Neuronal stem cell (in vitro differentiated cells): Measurements from ENCODE around the gene TBXAS1.

Experiments
- DNase-seq: peaks from one replicate; pipeline ENCODE4 v3.0.0-alpha.2; 2013; ENCODE audit warnings: low spot score
- H2AFZ ChIP-seq: one replicate; pipeline ENCODE4 v1.6.1; 2013; ENCODE audit warnings: mild to moderate bottlenecking, low read length, inconsistent platforms
- H2AK5ac ChIP-seq: 2 replicates; pipeline ENCODE4 v1.6.1; 2013; ENCODE audit warnings: low read depth, mild to moderate bottlenecking, inconsistent platforms, low read length, moderate library complexity, mixed read lengths
- H2BK120ac ChIP-seq: 2 replicates; pipeline ENCODE4 v1.6.1; 2013; ENCODE audit warnings: low read depth, mild to moderate bottlenecking, inconsistent platforms, low read length, moderate library complexity, mixed read lengths
- H2BK12ac ChIP-seq: one replicate; pipeline ENCODE4 v1.6.1; 2013; ENCODE audit warnings: low read length, inconsistent platforms
- H2BK15ac ChIP-seq: 2 replicates; pipeline ENCODE4 v1.6.1; 2013; ENCODE audit warnings: mild to moderate bottlenecking, low read length, inconsistent platforms, mixed read lengths
- H2BK5ac ChIP-seq: one replicate; pipeline ENCODE4 v1.6.1; 2013; ENCODE audit warnings: inconsistent platforms, mild to moderate bottlenecking, low read length, moderate library complexity
- H3K14ac ChIP-seq: one replicate; pipeline ENCODE4 v1.6.1; 2013; ENCODE audit warnings: low read length, inconsistent platforms
- H3K18ac ChIP-seq: 2 replicates; pipeline ENCODE4 v1.6.1; 2013; ENCODE audit warnings: low read length, inconsistent platforms
- H3K23ac ChIP-seq: 2 replicates; pipeline ENCODE4 v1.6.1; 2013; ENCODE audit warnings: low read depth, mild to moderate bottlenecking, mixed read lengths, low read length, inconsistent platforms; ENCODE audit not compliant: poor library complexity
- H3K27ac ChIP-seq: replicated peaks from 3 replicates; pipeline ENCODE4 v1.5.1; 2013; ENCODE audit warnings: low read length, inconsistent platforms
- H3K27me3 ChIP-seq, 3 experiments: 2 replicates each; pipeline ENCODE4 v1.6.1; 2013; ENCODE audit warnings: low read length in 3 of 3, mild to moderate bottlenecking in 2 of 3, inconsistent platforms in 1 of 3, low read depth in 1 of 3, mixed read lengths in 1 of 3, moderate library complexity in 1 of 3; ENCODE audit not compliant: control insufficient read depth in 3 of 3, insufficient read depth in 3 of 3
- H3K36me3 ChIP-seq, 2 donors: replicated peaks in 1 of 2; 2 replicates each; pipeline ENCODE4 v1.6.1; 2013; ENCODE audit warnings: low read length in 2 of 2; ENCODE audit not compliant: control insufficient read depth in 2 of 2, insufficient read depth in 2 of 2
- H3K4ac ChIP-seq: 2 replicates; pipeline ENCODE4 v1.6.1; 2013; ENCODE audit warnings: inconsistent platforms, mild to moderate bottlenecking, low read length, moderate library complexity
- H3K4me1 ChIP-seq, 2 donors: 1 replicate in 1 of 2; 2 replicates in 1 of 2; pipeline ENCODE4 v1.6.1; 2013; ENCODE audit warnings: low read length in 2 of 2, low read depth in 1 of 2; ENCODE audit not compliant: control insufficient read depth in 2 of 2, insufficient read depth in 1 of 2
- H3K4me2 ChIP-seq: one replicate; pipeline ENCODE4 v1.6.1; 2013; ENCODE audit warnings: mild to moderate bottlenecking, low read length, inconsistent platforms; ENCODE audit not compliant: insufficient read depth, poor library complexity, severe bottlenecking
- H3K4me3 ChIP-seq, 2 donors: 2 replicates each; pipeline ENCODE4 v1.5.1; 2013; ENCODE audit warnings: low read length in 2 of 2, mild to moderate bottlenecking in 2 of 2, inconsistent platforms in 1 of 2, moderate library complexity in 1 of 2
- H3K79me1 ChIP-seq: one replicate; pipeline ENCODE4 v1.6.1; 2013; ENCODE audit warnings: low read depth, mild to moderate bottlenecking, inconsistent platforms, low read length, moderate library complexity
- H3K9ac ChIP-seq: one replicate; pipeline ENCODE4 v1.6.1; 2013; ENCODE audit warnings: mild to moderate bottlenecking, low read depth, low read length, inconsistent platforms; ENCODE audit not compliant: poor library complexity
- H3K9me3 ChIP-seq, 2 donors: replicated peaks in 1 of 2; 2 replicates each; pipeline versions ENCODE3 to v1.6.1; 2013; ENCODE audit warnings: low read length in 2 of 2, mild to moderate bottlenecking in 2 of 2, inconsistent platforms in 1 of 2, low read depth in 1 of 2, mixed read lengths in 1 of 2, moderate library complexity in 1 of 2; ENCODE audit not compliant: control insufficient read depth in 2 of 2, insufficient read depth in 1 of 2
- H4K8ac ChIP-seq: one replicate; pipeline ENCODE4 v1.6.1; 2013; ENCODE audit warnings: low read depth, mild to moderate bottlenecking, inconsistent platforms, low read length, moderate library complexity
- H4K91ac ChIP-seq: one replicate; pipeline ENCODE4 v1.6.1; 2013; ENCODE audit warnings: low read length, low read depth, mild to moderate bottlenecking, inconsistent platforms; ENCODE audit not compliant: poor library complexity
- WGBS, 2 donors: extraction: QIAGEN DNeasy Blood & Tissue Kit; methylation state at CpG; one replicate each; pipeline ENCODE4 v1.1.7; 2013; ENCODE audit warnings: missing lambda C conversion rate in 2 of 2, mixed read lengths in 1 of 2; ENCODE audit not compliant: insufficient read length in 2 of 2, insufficient replicate concordance in 1 of 2; ENCODE audit errors: extremely low coverage in 2 of 2; 5-methylcytosine and 5-hydroxymethylcytosine counted together

Gene TBXAS1

DNA sequence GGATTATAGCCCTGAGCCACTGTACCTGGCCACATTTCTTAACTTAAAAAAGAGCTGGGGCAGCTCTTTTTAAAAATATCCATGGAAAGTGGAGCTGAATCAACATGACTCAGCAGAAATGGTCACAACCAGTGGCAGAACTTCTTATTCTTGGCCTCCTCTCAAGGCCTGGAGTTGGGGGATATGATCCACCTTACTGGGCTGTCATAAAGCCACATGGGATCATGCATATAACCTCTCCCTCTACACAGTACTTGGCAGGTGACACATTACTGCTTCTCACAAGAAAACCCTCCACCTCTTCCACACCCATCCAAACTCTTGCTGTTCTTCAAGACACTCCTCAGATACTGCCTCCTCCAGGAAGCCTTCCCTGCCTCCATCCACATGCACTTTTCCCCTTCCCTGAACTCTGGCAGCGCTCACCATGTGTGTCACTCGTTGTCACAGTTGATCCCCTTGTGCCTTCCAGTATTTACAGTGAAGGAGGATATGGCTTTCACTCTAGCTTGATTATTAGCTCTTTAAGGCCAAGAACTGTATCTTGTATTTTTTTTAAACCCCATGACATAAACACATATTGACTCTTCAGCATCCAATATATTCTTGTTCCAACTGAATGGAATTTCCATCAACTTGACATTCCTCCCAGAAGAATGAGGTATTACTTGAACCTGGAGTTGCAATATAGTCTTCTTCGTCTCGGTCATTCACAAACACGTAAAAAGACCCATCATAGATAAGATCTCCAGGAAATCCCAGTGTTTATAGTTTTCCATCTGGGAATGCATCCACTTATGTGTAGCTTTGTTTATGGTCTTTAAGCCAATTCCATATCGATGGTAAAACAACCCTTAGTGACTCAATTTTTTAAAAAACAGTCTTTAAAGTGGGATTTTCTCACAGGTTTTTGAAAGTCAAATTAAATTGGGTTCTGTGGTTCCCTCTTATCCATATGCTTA, 85.5 kb downstream of the TBXAS1 start:
- Histone ChIP-seq H2BK15ac (no peak overlapping the region), H2AK5ac (no peak overlapping the region), H3K9me3 (no peaks in the 10 kb centered on the region), H3K79me1 (no peaks in the 10 kb centered on the region), H3K18ac (no peak overlapping the region), H3K27me3 (peaks cover 0 to 6% (median 0%) of the 10 kb centered on the region in 3 experiments), H2BK5ac (no peak overlapping the region), H3K4me2 (no peak overlapping the region), H3K27ac (no peak overlapping the region), H3K23ac (no peak overlapping the region), H2AFZ (no peak overlapping the region), H3K36me3 (no peaks in the 10 kb centered on the region), H2BK120ac (no peak overlapping the region), H3K9ac (no peak overlapping the region), H4K8ac (no peak overlapping the region), H3K4me1 (no peaks in the 10 kb centered on the region), H4K91ac (no peak overlapping the region), H3K4me3 (no peak overlapping the region), H3K4ac (no peak overlapping the region), H3K14ac (no peak overlapping the region), H2BK12ac (no peak overlapping the region)
- no CpG with 5 or more reads among the region's 6 CpGs for WGBS, 2 donors
- no peak for DNase-seq

DNA sequence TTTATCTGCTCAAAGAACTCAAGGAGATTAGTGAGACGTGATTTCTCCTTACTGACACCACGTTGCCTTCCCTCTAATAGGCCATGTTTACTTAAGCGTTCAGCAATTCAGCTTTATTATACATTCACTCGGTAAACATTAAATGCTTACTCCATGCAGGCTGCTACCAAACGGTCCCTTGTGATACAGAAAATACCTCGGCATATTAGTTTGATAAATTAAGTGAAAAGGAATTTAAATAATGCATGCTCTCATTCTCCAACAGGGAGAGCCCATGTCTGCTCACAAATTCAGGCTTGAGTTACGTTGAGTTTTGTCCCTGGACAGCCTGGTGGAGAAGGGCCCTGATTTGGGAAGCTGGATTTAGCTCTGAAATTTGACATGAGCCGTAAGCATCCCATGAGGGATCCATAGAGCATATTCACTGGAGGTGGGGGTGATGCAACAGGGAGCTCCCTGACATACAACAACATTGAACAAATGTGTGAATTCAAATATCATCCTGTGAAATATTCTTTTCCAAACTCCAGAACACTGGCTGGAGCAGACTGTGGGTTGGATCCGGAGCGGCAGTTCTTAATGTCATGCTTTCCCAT, 86.3 kb downstream of the TBXAS1 start:
- Histone ChIP-seq H3K79me1 (no peaks in the 10 kb centered on the region), H2BK120ac (no peak overlapping the region), H2AFZ (no peak overlapping the region), H3K4me3 (no peak overlapping the region), H2BK15ac (no peak overlapping the region), H4K8ac (no peak overlapping the region), H3K27ac (no peak overlapping the region), H2AK5ac (no peak overlapping the region), H3K18ac (no peak overlapping the region), H4K91ac (no peak overlapping the region), H3K23ac (no peak overlapping the region), H3K4me1 (no peaks in the 10 kb centered on the region), H2BK12ac (no peak overlapping the region), H3K4ac (no peak overlapping the region), H3K27me3 (peaks cover 0 to 6% (median 0%) of the 10 kb centered on the region in 3 experiments), H3K4me2 (no peak overlapping the region), H3K9me3 (no peaks in the 10 kb centered on the region), H3K36me3 (no peaks in the 10 kb centered on the region), H3K14ac (no peak overlapping the region), H3K9ac (no peak overlapping the region), H2BK5ac (no peak overlapping the region)
- WGBS, 2 donors = no CpG with 5 or more reads among the region's 10 CpGs
- no peak for DNase-seq

DNA sequence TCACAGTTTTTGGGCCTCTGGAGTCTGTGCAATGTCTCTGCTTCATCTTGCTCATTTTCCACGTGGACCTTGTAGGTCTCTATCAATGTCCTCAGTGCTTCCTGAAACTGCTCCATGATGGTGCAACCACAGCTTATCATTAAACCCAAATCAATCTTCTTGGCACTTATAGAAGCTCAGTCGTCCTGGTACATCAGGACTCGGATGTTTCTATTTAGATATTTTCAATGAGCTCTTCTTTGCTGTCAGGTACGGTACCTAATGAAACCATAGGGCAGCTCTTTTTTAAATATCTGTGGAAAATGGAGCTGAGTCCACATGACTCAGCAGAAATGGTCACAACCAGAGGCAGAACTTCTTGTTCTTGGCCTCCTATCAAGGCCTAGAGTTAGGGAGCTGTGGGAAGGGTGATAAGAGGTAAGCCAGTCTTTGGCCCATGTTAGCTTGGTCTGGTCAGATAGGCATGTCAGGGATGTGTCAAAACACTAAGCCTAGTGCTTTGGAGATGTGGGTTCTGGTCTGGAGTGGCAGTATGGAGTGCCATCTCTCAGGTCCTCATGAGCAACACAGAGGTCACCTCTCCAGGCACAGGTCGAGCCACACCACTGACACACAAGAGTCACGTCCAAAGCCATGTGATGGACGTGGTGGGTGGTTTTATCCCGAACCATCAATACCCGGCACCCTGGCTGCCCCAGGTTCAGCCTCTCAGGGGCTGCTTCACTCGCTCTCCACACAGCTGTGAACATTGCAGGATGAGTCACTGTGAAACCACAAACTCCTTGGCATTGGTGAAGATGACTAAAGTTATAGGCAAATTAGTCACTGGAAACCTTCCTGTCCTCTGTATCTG, 87.0 kb downstream of the TBXAS1 start:
- no peak overlapping the region for H2BK120ac ChIP-seq
- H4K8ac ChIP-seq = no peak overlapping the region
- no CpG with 5 or more reads among the region's 10 CpGs for WGBS, 2 donors
- H3K27me3 ChIP-seq = peaks cover 0 to 6% (median 0%) of the 10 kb centered on the region in 3 experiments
- no peak for DNase-seq
- peak overlapping the region; percentile 32 for H3K18ac ChIP-seq
- no peak overlapping the region for H2BK5ac ChIP-seq
- no peaks in the 10 kb centered on the region for H3K4me1 ChIP-seq
- no peak overlapping the region for H2BK15ac ChIP-seq
- no peak overlapping the region for H4K91ac ChIP-seq
- H2AFZ ChIP-seq = no peak overlapping the region
- H2BK12ac ChIP-seq = no peak overlapping the region
- H3K4me3 ChIP-seq = no peak overlapping the region
- no peak overlapping the region for H3K9ac ChIP-seq
- no peak overlapping the region for H3K27ac ChIP-seq
- no peak overlapping the region for H3K14ac ChIP-seq
- no peak overlapping the region for H3K4me2 ChIP-seq
- no peak overlapping the region for H3K23ac ChIP-seq
- no peak overlapping the region for H3K4ac ChIP-seq
- no peak overlapping the region for H2AK5ac ChIP-seq
- H3K9me3 ChIP-seq = no peaks in the 10 kb centered on the region
- no peaks in the 10 kb centered on the region for H3K36me3 ChIP-seq
- no peaks in the 10 kb centered on the region for H3K79me1 ChIP-seq
